ENCODE results near the gene GP1BA.

Gene GP1BA

DNA sequence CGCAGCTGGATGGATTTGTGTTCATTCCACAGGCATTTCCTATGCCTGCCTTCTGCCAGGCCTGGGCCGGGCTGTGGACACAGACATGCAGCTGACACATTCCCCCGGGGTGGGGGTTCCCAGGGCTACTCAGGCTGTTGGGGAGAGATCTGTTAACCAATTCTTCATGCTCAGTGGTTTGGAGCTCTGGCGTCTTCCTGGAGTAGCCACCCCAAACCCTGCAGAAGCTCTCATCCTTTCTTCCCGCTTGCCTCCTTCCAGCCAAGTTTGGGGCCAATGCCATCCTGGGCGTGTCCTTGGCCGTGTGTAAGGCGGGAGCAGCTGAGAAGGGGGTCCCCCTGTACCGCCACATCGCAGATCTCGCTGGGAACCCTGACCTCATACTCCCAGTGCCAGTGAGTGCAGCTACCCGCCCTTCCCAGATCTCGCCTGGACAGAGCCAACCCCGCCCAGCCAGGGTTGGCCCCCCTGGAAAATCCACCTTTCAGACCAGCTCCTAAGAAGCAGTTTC, 21.4 kb downstream of the GP1BA start:
- Histone ChIP-seq H3K4me1 (ENCODE audit: control insufficient read depth in 1 of 2, insufficient read depth in 1 of 2, low read depth in 1 of 2, low read length in 1 of 2) (peaks cover 25 to 39% of the 10 kb centered on the region in 2 experiments), H3K9me3 (no peaks in the 10 kb centered on the region), H3K27me3 (no peaks in the 10 kb centered on the region), H3K4me3 (ENCODE audit: low read depth in 1 of 2, low read length in 1 of 2) (no peak overlapping the region), H3K36me3 (no peaks in the 10 kb centered on the region), H3K27ac (no peak overlapping the region)
- TF ChIP-seq, protein P1, sequence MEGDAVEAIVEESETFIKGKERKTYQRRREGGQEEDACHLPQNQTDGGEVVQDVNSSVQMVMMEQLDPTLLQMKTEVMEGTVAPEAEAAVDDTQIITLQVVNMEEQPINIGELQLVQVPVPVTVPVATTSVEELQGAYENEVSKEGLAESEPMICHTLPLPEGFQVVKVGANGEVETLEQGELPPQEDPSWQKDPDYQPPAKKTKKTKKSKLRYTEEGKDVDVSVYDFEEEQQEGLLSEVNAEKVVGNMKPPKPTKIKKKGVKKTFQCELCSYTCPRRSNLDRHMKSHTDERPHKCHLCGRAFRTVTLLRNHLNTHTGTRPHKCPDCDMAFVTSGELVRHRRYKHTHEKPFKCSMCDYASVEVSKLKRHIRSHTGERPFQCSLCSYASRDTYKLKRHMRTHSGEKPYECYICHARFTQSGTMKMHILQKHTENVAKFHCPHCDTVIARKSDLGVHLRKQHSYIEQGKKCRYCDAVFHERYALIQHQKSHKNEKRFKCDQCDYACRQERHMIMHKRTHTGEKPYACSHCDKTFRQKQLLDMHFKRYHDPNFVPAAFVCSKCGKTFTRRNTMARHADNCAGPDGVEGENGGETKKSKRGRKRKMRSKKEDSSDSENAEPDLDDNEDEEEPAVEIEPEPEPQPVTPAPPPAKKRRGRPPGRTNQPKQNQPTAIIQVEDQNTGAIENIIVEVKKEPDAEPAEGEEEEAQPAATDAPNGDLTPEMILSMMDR (IDR thresholded peaks at IDR 0.05) = no peak

DNA sequence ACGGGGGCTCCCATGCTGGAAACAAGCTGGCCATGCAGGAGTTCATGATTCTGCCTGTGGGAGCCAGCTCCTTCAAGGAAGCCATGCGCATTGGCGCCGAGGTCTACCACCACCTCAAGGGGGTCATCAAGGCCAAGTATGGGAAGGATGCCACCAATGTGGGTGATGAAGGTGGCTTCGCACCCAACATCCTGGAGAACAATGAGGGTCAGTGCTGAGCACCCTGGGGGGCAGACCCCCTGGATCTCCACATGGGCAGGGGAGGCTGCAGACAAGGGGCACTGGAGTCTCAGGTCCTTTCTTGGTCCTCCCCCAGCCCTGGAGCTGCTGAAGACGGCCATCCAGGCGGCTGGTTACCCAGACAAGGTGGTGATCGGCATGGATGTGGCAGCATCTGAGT, 23.0 kb downstream of the GP1BA start:
- no peak overlapping the region for H3K4me3 ChIP-seq (ENCODE audit: low read depth in 1 of 2, low read length in 1 of 2)
- H3K4me1 ChIP-seq (ENCODE audit: control insufficient read depth in 1 of 2, insufficient read depth in 1 of 2, low read depth in 1 of 2, low read length in 1 of 2) = peaks cover 17 to 23% of the 10 kb centered on the region in 2 experiments
- TF ChIP-seq, protein P1 (IDR thresholded peaks at IDR 0.05) = no peak
- no peaks in the 10 kb centered on the region for H3K27me3 ChIP-seq
- no peaks in the 10 kb centered on the region for H3K9me3 ChIP-seq
- peaks cover 11% of the 10 kb centered on the region for H3K36me3 ChIP-seq
- H3K27ac ChIP-seq = no peak overlapping the region

DNA sequence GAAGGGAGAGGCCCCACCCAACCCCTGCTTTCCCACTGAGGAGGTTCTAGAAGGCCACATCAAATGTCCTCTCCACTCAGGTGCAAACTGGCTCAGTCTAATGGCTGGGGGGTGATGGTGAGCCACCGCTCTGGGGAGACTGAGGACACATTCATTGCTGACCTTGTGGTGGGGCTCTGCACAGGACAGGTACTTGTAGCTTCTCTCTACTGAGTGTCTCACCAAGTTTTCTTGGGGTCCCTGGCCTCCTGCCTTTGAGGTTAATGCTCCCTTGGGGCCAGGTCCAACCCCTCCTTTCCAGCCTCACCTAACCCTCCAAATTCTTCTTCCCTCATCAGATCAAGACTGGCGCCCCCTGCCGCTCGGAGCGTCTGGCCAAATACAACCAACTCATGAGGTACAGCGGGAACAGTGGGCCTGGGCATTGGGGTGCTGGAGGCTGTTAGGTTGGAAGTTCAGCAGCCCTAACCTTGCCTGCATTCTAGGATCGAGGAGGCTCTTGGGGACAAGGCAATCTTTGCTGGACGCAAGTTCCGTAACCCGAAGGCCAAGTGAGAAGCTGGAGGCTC, 24.5 kb downstream of the GP1BA start:
- no peak overlapping the region for H3K4me3 ChIP-seq (ENCODE audit: low read depth in 1 of 2, low read length in 1 of 2)
- TF ChIP-seq, protein P1 (IDR thresholded peaks at IDR 0.05) = no peak

DNA sequence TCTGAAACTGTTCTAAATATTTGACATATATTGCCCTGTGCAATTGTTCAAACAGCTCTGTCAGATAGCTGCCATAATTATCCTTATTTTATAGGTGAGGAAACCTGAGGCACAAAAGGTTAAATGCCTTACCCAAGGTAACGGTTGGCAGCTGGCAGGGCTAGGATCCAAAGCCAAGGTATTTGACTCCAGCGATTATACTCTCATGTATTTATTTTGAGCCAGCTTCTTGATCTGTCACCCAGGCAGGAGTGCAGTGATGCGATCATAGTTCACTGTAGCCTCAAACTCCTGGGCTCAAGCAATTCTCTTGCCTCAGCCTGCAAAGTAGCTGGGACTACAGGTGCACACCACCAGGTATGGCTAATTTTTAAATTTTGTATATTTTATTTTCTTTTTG, 26.0 kb downstream of the GP1BA start:
- TF ChIP-seq, protein P1 (IDR thresholded peaks at IDR 0.05) = no peak
- peaks cover 0 to 6% of the 10 kb centered on the region in 2 experiments for H3K4me1 ChIP-seq (ENCODE audit: control insufficient read depth in 1 of 2, insufficient read depth in 1 of 2, low read depth in 1 of 2, low read length in 1 of 2)
- no peak overlapping the region for H3K27ac ChIP-seq
- no peaks in the 10 kb centered on the region for H3K9me3 ChIP-seq
- H3K36me3 ChIP-seq = peaks cover 12% of the 10 kb centered on the region
- H3K27me3 ChIP-seq = no peaks in the 10 kb centered on the region
- no peak overlapping the region for H3K4me3 ChIP-seq (ENCODE audit: low read depth in 1 of 2, low read length in 1 of 2)

More for the DNA sequence above, 24.5 kb downstream of the GP1BA start:
- Histone ChIP-seq H3K27ac (no peak overlapping the region), H3K4me1 (ENCODE audit: control insufficient read depth in 1 of 2, insufficient read depth in 1 of 2, low read depth in 1 of 2, low read length in 1 of 2) (peaks cover 2 to 8% of the 10 kb centered on the region in 2 experiments), H3K36me3 (peaks cover 12% of the 10 kb centered on the region), H3K27me3 (no peaks in the 10 kb centered on the region), H3K9me3 (no peaks in the 10 kb centered on the region)

DNA sequence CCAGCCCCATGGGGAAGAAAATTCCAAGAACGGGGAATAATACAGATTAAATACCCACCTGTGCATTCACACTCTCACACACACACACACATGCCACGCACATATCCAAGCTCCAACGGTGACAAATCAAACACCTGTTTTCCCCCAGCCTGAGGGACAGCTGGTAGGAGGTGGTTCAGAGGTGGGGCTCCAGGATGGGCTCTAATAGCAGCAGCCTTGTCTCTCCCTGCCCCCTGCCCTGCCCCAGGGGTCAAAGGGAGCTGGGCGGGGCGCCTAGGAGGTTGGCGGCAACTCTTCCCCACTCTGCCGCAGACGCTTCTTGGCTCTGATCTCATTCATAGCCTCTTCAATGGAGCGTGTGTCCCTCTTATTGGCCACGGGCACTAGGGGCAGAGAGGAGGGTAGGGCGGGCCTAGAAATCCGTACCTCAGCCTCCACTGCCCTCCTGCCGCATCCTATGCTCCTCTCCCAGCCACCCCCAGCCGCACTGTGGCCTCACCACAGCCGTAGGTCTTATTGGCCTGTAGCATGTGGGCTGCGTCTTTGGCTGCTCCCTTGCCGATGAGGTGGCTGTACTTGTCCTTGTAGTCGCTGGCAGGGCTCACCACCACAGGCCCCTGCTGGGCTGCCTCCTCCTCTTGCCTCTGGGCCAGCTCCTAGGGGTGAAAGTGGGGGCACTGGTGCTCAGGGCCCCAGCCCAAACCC, 27.3 kb downstream of the GP1BA start:
- H3K4me1 ChIP-seq (ENCODE audit: control insufficient read depth in 1 of 2, insufficient read depth in 1 of 2, low read depth in 1 of 2, low read length in 1 of 2) = peaks cover 0 to 6% of the 10 kb centered on the region in 2 experiments
- TF ChIP-seq, protein P1 (IDR thresholded peaks at IDR 0.05) = no peak
- peaks cover 12% of the 10 kb centered on the region for H3K36me3 ChIP-seq
- no peaks in the 10 kb centered on the region for H3K9me3 ChIP-seq
- no peaks in the 10 kb centered on the region for H3K27me3 ChIP-seq
- no peak overlapping the region for H3K27ac ChIP-seq
- no peak overlapping the region for H3K4me3 ChIP-seq (ENCODE audit: low read depth in 1 of 2, low read length in 1 of 2)
